WI38 (cell line): Measurements from ENCODE around the gene KCNJ3.

Source experiments
- H3K4me3 ChIP-seq: 2 replicates; pipeline ENCODE4 v1.5.1; 2011; ENCODE audit warnings: low read depth, mild to moderate bottlenecking, control low read depth, low read length
- TF ChIP-seq, protein P1 (sequence below): IDR thresholded peaks from 2 replicates; pipeline ENCODE4 v1.5.1; 2012; ENCODE audit warnings: low read depth, mild to moderate bottlenecking, control low read depth, low read length

The KCNJ3 gene

DNA sequence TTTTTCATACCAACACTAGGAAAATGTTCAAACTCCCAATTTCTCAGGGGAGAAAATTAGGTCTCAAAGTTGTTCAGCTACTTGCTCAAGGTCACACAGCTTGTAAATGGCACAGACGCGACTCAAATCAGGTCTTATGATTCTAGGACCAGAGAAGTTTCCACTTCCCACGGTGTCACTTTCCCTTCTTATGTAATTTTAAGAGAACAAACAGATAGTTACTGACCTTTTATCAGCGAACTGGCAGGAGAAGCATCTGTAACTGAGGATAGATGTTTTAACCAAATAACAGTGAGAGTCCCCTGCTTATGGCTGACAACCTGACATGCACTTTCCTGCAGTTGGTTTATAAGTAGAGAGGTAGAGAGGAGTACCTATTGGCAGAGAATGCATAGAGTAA, 2.1 kb upstream of the KCNJ3 start:
- TF ChIP-seq, protein P1, sequence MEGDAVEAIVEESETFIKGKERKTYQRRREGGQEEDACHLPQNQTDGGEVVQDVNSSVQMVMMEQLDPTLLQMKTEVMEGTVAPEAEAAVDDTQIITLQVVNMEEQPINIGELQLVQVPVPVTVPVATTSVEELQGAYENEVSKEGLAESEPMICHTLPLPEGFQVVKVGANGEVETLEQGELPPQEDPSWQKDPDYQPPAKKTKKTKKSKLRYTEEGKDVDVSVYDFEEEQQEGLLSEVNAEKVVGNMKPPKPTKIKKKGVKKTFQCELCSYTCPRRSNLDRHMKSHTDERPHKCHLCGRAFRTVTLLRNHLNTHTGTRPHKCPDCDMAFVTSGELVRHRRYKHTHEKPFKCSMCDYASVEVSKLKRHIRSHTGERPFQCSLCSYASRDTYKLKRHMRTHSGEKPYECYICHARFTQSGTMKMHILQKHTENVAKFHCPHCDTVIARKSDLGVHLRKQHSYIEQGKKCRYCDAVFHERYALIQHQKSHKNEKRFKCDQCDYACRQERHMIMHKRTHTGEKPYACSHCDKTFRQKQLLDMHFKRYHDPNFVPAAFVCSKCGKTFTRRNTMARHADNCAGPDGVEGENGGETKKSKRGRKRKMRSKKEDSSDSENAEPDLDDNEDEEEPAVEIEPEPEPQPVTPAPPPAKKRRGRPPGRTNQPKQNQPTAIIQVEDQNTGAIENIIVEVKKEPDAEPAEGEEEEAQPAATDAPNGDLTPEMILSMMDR, result no peak
- H3K4me3 ChIP-seq, result no peak overlapping the region

DNA sequence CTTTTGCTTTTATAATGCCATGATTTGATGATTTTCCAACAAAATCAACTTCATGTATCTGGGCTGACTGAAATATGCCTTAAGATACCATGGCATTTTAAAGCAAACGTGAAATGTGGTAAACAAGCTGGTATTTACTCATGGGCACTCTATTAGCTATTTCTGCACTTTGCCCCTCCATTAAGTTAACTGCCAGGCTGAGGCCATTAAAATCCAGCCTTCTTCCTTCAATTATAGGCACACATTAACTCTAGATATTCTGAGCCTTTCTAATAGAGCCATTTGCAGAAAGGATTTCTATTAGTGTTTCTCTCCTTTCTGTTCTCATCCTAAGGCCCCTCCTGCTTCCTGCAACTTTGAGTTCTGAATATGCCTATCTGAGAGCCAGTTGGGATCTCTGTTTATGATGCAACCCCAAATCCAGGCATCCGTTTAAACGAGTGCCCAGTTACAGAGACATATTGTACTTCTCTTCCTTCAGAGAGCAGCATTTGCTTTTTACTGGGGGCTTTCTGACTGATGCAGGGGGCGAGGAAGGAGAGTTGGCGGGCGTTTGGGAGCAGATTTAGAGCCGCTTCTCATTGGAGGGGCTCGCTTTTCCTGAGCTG, 1.6 kb upstream of the KCNJ3 start:
- TF ChIP-seq, protein P1, result no peak
- H3K4me3 ChIP-seq, result no peak overlapping the region

DNA sequence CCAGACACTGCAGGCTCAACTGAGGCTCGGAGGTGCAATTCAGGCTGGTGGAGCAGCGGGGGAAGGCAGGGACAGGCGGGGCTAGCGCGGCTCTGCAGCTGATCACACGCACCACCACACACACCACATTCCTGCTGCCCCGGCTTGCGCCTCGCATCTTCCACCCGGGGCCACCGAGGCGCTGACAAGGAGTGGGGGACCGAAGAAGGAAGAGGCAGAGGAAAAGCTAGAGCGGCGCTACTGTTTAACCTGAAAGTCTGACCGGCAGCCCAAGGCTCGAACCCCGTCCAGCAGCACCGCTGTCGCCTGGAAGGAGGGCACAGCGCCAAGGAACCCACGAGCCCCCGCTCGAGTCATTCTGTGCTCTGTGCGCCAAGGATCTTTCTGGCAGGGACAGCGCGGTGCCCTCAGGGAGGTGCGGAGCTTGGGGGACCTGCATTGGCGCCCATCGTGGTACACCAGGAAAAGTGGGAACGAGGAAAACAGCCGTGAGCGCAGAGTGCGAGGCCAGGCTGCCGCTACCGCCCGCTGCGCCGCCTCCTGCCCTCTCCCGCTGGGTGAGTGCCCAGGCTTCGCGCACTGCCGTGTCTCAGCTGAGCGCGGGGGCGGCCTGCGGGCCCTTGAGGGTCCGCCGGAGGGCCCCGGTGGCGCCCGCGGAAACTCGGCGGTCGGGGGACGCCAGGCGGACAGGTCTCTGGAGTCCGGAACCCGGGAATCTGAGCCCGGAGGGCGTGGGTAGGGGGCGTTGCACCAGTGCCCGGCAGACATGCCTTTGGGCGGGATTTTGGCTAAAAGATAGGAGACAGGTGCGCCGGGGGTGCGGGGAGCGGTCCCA, 860 bp upstream of the KCNJ3 start:
- H3K4me3 ChIP-seq, result no peak overlapping the region
- TF ChIP-seq, protein P1, result no peak

DNA sequence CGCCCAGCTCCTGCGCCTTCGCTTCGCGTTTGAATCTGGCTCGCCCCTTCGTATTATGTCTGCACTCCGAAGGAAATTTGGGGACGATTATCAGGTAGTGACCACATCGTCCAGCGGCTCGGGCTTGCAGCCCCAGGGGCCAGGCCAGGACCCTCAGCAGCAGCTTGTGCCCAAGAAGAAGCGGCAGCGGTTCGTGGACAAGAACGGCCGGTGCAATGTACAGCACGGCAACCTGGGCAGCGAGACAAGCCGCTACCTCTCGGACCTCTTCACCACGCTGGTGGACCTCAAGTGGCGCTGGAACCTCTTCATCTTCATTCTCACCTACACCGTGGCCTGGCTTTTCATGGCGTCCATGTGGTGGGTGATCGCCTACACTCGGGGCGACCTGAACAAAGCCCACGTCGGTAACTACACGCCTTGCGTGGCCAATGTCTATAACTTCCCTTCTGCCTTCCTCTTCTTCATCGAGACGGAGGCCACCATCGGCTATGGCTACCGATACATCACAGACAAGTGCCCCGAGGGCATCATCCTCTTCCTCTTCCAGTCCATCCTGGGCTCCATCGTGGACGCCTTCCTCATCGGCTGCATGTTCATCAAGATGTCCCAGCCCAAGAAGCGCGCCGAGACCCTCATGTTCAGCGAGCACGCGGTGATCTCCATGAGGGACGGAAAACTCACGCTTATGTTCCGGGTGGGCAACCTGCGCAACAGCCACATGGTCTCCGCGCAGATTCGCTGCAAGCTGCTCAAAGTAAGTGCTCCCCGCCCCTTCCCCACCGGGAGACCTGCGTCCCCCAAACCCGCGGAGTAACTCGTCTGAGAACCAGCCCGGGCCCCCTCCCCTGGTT, 453 bp downstream of the KCNJ3 start:
- TF ChIP-seq, protein P1, result no peak
- H3K4me3 ChIP-seq, result no peak overlapping the region

DNA sequence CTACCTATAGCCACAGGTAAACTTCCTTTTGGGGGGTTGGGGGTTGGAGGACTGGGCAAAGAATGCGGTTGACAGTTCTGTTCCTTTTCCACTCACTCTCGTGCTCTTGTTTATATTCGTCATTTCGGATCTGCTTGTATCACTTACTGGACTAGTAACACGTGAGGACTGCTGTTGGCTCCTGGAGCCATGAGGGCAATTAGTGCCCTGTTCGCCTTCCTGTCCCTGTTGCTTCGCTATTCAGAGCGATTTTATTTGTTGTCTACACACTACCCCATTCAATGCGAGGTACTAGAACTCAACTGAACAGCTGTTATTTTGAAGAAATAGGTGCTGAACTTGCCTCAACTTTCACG, 1.1 kb downstream of the KCNJ3 start:
- no peak overlapping the region for H3K4me3 ChIP-seq
- TF ChIP-seq, protein P1, result no peak

DNA sequence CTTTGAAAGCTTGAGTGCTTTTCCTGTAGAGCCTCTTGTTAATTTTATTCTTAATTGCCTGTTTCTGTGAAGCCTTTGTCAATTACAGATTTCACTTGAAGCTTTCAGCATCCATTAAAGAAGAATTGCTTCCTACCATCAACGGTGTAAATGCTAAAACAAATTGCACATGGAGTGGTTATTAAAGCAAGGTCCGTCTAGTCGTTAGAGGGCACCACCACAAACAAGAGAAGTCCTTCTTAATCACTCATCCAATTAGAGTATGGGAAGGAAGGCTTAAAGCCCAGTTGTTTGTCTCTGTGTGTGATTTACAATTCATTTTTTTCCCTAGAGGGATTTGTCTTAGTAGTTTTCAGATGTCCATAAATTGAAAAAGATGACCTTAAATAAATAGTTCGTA, 1.6 kb downstream of the KCNJ3 start:
- TF ChIP-seq, protein P1, result no peak
- no peak overlapping the region for H3K4me3 ChIP-seq
